RWPE1 (cell line): Measurements from ENCODE around the gene ECSCR.
"Not testable (repeated sequence)": the region's sequence is repeated elsewhere in the genome, so short reads cannot be mapped to it uniquely, and the experiment has no call there.

ENCODE experiments used
- CTCF ChIA-PET: fragments of 350-600 bp; sonication (Branson Sonifier 250); formaldehyde crosslinking; extraction: SDS; loops from one replicate; lab custom pipeline; 2021; lab: Yijun Ruan, JAX
- POLR2A ChIA-PET: fragments of 400-600 bp; formaldehyde crosslinking; extraction: SDS; loops from one replicate; lab custom pipeline; 2020; ENCODE audit warnings: antibody characterized with exemption; ENCODE audit not compliant: low non-redundant PET; lab: Yijun Ruan, JAX
- DNase-seq: peaks from one replicate; pipeline ENCODE4 v3.0.0; 2012; ENCODE audit warnings: low spot score
- H3K27ac ChIP-seq: fragments of 450-650 bp; 2 replicates; pipeline ENCODE4 v1.5.1; 2017
- TF ChIP-seq, protein P1 (sequence below): fragments of 450-650 bp; conservative IDR thresholded peaks from 2 replicates; pipeline ENCODE4 v1.5.1; 2017; ENCODE audit warnings: low read depth, mild to moderate bottlenecking

Gene ECSCR

DNA sequence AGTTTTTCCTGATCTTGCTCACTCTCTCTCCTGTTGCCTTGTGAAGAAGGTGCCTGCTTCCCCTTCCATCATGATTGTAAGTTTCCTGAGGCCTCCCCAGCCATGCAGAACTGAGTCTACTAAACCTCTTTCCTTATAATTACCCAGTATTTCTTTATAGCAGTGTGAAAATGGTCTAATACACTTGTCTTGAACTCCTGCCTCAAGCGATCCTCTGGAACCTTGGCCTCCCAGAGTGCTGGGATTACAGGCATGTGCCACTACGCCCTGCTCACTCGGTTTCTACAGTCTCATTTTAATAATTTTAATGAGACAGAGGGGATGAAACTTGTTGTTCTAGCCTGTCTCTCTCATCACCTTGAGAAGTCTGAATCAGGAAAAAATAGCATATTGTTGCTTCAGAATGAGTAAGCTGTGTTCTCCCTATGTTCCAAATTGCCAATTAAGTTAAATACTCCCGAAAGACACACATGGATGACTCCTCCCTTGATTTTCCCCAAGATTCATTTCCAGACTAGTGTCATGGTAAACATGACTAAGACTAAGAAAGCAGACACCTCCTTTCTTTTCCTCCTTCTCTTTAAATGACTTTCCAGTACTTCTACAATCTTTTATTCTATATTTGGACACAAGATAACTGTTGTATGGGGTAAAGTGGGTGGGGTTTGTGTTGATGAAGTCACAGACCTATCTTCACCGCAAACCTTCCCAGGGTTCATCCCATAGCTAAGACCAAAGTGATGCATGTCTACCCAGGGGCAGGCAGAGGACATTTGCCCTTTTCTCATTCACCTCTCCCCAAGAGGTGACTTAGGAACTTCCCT, 15.4 kb downstream of the ECSCR start:
- peak overlapping the region; percentile 88 for H3K27ac ChIP-seq
- ChIA-PET CTCF (interaction anchor here (0.6 to 0.7 kb wide), 3 partner anchors 13 to 74 kb away, joined by 3 to 7 read pairs (median 3); no protein-coding TSS in a partner anchor), POLR2A (interaction anchor here (0.6 kb wide), 1 partner anchor 52 kb away, joined by 3 read pairs; no protein-coding TSS in a partner anchor)
- TF ChIP-seq, protein P1, sequence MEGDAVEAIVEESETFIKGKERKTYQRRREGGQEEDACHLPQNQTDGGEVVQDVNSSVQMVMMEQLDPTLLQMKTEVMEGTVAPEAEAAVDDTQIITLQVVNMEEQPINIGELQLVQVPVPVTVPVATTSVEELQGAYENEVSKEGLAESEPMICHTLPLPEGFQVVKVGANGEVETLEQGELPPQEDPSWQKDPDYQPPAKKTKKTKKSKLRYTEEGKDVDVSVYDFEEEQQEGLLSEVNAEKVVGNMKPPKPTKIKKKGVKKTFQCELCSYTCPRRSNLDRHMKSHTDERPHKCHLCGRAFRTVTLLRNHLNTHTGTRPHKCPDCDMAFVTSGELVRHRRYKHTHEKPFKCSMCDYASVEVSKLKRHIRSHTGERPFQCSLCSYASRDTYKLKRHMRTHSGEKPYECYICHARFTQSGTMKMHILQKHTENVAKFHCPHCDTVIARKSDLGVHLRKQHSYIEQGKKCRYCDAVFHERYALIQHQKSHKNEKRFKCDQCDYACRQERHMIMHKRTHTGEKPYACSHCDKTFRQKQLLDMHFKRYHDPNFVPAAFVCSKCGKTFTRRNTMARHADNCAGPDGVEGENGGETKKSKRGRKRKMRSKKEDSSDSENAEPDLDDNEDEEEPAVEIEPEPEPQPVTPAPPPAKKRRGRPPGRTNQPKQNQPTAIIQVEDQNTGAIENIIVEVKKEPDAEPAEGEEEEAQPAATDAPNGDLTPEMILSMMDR, result no peak
- no peak for DNase-seq

DNA sequence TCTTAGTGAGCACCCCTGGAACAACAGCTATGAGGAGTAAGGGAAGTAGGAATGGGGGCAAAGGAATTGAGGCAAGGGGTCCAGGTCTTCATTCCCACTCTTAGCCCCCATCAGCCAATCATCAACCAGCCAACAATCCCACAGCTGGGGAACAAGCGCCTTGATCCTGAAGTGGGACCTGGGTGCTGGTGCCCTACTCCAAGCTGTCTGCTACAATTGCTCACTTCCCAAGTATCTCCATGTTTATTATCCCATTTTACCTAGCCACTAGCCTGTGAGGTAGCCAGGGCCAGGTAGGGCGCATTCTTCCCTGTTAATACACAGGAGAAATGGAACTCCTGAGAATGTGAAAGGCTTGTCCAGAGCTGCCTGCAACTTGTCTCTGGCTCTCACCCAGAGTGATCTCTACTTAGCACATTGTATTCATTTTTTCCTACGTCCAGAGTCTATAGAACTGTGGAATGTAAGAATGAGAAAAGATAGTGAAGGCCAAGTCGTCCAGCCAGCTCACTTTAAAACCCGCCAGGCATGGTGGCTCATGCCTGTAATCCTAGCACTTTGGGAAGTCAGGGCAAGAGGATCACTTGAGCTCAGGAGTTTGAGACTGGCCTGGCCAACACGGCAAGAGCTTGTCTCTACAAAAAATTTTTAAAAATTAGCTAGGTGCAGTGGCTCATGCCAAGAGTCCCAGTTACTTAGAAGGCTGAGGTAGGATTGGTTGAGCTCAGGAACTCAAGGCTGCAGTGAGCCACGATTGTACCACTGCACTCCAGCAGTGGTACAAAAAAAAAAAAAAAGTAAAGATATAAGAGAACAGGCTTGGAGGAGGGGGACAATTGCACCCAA, 17.0 kb downstream of the ECSCR start:
- ChIA-PET CTCF (interaction anchor here (0.9 kb wide), 1 partner anchor 23 kb away, joined by 3 read pairs; no protein-coding TSS in a partner anchor), POLR2A (interaction anchor here (0.7 kb wide), 1 partner anchor 42 kb away, joined by 3 read pairs; the partner anchor contains the start of gene SPATA24)
- peak; percentile 83 for DNase-seq
- peak overlapping the region; percentile 88 for H3K27ac ChIP-seq
- TF ChIP-seq, protein P1, result no peak

DNA sequence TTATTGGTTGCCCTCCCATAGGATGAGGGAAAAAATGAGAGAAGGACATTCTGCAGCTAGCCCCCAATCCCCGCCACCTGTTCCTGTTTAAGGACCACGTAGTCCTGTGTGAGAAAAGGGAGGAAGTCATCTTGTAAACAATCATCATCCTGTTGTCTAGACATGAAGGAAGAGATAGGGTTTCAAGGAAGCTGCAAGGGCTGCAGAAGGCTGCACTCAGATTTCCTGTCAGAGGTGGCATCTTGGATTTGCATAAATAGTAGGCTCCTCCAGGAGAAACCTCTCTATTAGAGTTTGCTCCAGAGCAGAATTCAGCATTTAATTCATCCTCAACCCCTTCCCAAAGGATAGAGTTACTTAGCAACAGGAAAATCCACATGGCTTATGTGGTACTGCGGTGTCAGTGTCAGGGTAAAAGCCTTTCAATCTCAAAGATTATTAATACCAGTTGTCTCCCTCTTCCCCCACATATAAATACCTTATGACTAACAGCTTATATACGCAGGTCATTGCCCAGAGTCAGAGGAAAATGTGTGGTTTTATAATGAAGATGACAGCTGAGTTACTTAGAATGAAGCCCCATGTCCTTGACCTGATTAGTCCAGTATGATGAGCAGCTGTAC, 18.6 kb downstream of the ECSCR start:
- ChIA-PET POLR2A (no interaction called here), CTCF (interaction anchor here (0.5 kb wide), 1 partner anchor 670 kb away, joined by 3 read pairs; the partner anchor contains the start of gene PURA)
- DNase-seq, result peak; percentile 83
- TF ChIP-seq, protein P1, result no peak
- peak overlapping the region; percentile 88 for H3K27ac ChIP-seq

DNA sequence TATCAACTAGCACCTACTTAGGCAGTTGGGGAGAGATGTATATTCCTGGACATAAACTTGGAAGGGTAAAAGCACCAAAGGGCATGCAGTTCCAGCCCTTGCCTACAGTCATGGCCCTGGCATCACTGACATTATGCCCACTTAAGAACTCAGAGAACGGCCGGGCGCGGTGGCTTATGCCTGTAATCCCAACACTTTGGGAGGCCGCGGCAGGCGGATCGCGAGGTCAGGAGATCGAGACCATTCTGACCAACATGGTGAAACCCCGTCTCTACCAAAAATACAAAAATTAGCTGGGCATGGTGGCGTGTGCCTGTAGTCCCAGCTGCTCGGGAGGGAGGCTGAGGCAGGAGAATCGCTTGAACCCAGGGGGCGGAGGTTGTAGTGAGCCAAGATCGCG, 22.1 kb downstream of the ECSCR start:
- POLR2A ChIA-PET, DNase-seq, H3K27ac ChIP-seq: not testable (repeated sequence)
- CTCF ChIA-PET, result interaction anchor here (0.7 kb wide), 1 partner anchor 78 kb away, joined by 3 read pairs; no protein-coding TSS in a partner anchor

DNA sequence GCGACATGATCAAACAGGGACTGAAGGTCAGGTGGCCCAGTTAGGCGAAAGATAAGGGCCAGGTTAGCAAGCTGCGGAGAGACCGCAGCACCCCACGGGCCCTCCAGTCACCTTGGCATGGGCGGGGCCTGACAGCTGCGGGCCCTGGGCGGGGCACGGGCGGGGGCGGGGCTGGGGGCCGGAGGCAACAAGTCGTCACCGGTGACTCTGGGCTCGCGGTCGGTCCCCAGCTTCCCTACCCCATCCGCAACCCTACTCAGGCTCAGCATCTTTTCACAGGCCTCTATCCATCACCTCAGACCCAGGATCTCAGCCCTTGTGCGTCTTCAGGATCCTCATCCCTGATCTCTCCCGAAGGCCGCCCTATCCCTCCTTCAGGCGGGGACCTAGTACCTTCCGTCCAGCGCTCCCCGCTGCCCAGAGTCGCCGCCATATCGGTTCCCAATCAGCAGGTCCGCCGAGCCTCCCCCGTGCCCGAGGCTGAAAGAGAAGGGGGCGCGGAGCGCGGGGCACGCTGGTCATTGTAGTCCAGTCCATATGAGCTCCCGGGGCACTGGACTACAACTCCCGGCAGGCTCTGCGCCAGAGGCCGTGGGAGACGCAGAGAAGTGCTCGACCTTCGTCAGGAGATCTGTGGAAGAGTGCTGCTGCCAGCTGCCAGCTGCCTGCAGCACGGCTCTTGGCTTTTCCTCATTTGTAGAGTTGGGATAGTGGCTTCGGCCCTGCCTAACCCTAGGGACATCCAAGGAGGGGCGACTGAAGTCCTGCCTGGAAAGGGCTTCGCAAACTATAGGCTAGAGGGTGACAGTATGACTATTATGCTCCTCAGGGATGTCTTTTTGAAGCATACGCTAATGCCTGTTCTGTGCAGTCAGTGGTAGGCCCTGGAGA, 23.3 kb downstream of the ECSCR start, which contains the start of gene DNAJC18:
DNAJC18 (minus strand) TSS at position 513 of the 891 bp plus-strand sequence; CDS start at position 433, 80 bp downstream.
- ChIA-PET POLR2A (interaction anchor here (1.3 kb wide), 1 partner anchor 43 kb away, joined by 5 read pairs; the partner anchor contains the start of gene STING1), CTCF (interaction anchor here (0.7 kb wide), 3 partner anchors 78 to 595 kb away, joined by 3 to 6 read pairs (median 4); no protein-coding TSS in a partner anchor)
- H3K27ac ChIP-seq, result peak within 1 kb of the TSS; percentile 87
- DNase-seq, result peak; percentile 98
- TF ChIP-seq, protein P1, result no peak

DNA sequence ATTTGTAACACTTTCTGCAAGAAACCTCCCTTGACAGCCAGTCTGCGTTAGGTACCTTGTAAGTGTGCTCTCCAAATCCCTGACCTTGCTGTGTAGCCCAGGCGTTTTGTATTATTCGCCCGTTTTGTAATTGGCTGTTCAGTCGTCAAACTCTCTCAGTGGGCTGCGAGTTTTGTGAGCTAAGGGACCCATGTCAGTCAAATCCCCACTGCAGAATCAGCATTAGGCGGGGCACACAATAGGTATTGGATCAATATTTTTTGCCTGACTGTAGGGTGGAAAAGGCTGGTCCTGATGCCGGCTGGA, 23.9 kb downstream of the ECSCR start:
- H3K27ac ChIP-seq, result peak overlapping the region; percentile 87
- no peak for DNase-seq
- TF ChIP-seq, protein P1, result no peak
- CTCF ChIA-PET, result interaction anchor here (0.7 kb wide), 2 partner anchors 83 to 596 kb away, joined by 3 to 4 read pairs; no protein-coding TSS in a partner anchor
- POLR2A ChIA-PET, result interaction anchor here (1.3 kb wide), 1 partner anchor 43 kb away, joined by 5 read pairs; the partner anchor contains the start of gene STING1
